Hematopoietic multipotent progenitor cell treated with erythropoietin and hydrocortisone succinate and interleukin-3 and kit ligand, for 17 days (in vitro differentiated cells): ENCODE measurements around the gene NDUFA3.
"Not testable (repeated sequence)": the region's sequence is repeated elsewhere in the genome, so short reads cannot be mapped to it uniquely, and the experiment has no call there.

Experiments
- DNase-seq: peaks from one replicate; pipeline ENCODE4 v3.0.0-alpha.2; 2015; ENCODE audit warnings: low spot score

Gene NDUFA3

GRCh38 chr19:54102421-54103169, at the start of gene NDUFA3:
Gene NDUFA3, plus strand, starts transcription at chr19:54102855. Its CDS starts 24 bp downstream, at chr19:54102879.
- DNase-seq, result peak; percentile 99

GRCh38 chr19:54062643-54063042, 40.0 kb upstream of the NDUFA3 start:
- no peak for DNase-seq

- no peak for DNase-seq
Measured at GRCh38 chr19:54063350-54064116, 39.1 kb upstream of the NDUFA3 start, which contains the start of gene VSTM1. Gene VSTM1, minus strand, starts transcription at chr19:54063897. Its CDS starts 120 bp downstream, at chr19:54063777.

GRCh38 chr19:54069470-54069869, 33.2 kb upstream of the NDUFA3 start:
- DNase-seq, result no peak

GRCh38 chr19:54073829-54074228, 28.8 kb upstream of the NDUFA3 start:
- no peak for DNase-seq

- no peak for DNase-seq
Measured at GRCh38 chr19:54074851-54075250, 27.8 kb upstream of the NDUFA3 start.

- DNase-seq, result no peak
Measured at GRCh38 chr19:54077334-54077733, 25.3 kb upstream of the NDUFA3 start.

- DNase-seq, result no peak
Measured at GRCh38 chr19:54081032-54081431, 21.6 kb upstream of the NDUFA3 start, which contains the start of gene TARM1. Gene TARM1, minus strand, starts transcription at chr19:54081365. Its CDS starts 25 bp downstream, at chr19:54081340.

- DNase-seq, result no peak
Measured at GRCh38 chr19:54084410-54084809, 18.2 kb upstream of the NDUFA3 start.

- DNase-seq, result no peak
Measured at GRCh38 chr19:54094426-54095000, 8.1 kb upstream of the NDUFA3 start.

GRCh38 chr19:54095136-54095858, 7.4 kb upstream of the NDUFA3 start:
- no peak for DNase-seq

- not testable (repeated sequence) for DNase-seq
Measured at GRCh38 chr19:54095859-54096616, 6.6 kb upstream of the NDUFA3 start.

GRCh38 chr19:54096617-54097106, 6.0 kb upstream of the NDUFA3 start:
- no peak for DNase-seq

GRCh38 chr19:54099190-54099902, 3.3 kb upstream of the NDUFA3 start:
- DNase-seq, result no peak

GRCh38 chr19:54099903-54100255, 2.8 kb upstream of the NDUFA3 start:
- not testable (repeated sequence) for DNase-seq

GRCh38 chr19:54100561-54100960, 2.1 kb upstream of the NDUFA3 start, which contains the start of gene OSCAR:
Gene OSCAR, minus strand, starts transcription at chr19:54100803. Its CDS starts 11 bp downstream, at chr19:54100792.
- no peak for DNase-seq

GRCh38 chr19:54104998-54105715, 2.5 kb downstream of the NDUFA3 start:
- no peak for DNase-seq

- DNase-seq, result no peak
Measured at GRCh38 chr19:54105796-54106195, 3.1 kb downstream of the NDUFA3 start.

GRCh38 chr19:54106716-54107115, 4.1 kb downstream of the NDUFA3 start:
- DNase-seq, result no peak
